Transverse colon (tissue), 4 donors: ENCODE measurements around the gene NID1. TPM values are rescaled to one million over a fixed set of nuclear protein-coding genes. Genes with fewer than 3 reads are reported as not detected.

Experiments
- DNase-seq: peaks from one replicate; pipeline ENCODE4 v3.0.0-alpha.2; 2019
- H3K27ac ChIP-seq, 4 donors: fragments of 200-600 bp; sonication (generic); 2 replicates each; pipeline ENCODE4 v1.5.1; 2016 to 2018; ENCODE audit warnings: inconsistent platforms in 4 of 4
- H3K27me3 ChIP-seq: fragments of 200-600 bp; sonication (generic); 2 replicates; pipeline ENCODE4 v1.5.1; 2017; ENCODE audit warnings: inconsistent platforms
- H3K36me3 ChIP-seq, 4 donors: fragments of 200-600 bp; sonication (generic); 2 replicates each; pipeline ENCODE4 v1.5.1; 2017 to 2019; ENCODE audit warnings: inconsistent platforms in 4 of 4
- H3K4me1 ChIP-seq, 4 donors: fragments of 200-600 bp; sonication (generic); 2 replicates each; pipeline ENCODE4 v1.5.1; 2017 to 2020; ENCODE audit warnings: inconsistent platforms in 4 of 4
- H3K4me3 ChIP-seq, 4 donors: fragments of 200-600 bp; sonication (generic); 1 replicate in 1 of 4; 2 replicates in 3 of 4; pipeline versions ENCODE4 v1.5.1 to v1.6.1; 2017 to 2019; ENCODE audit warnings: inconsistent platforms in 4 of 4
- H3K9me3 ChIP-seq, 2 donors: fragments of 200-600 bp; sonication (generic); 2 replicates each; pipeline ENCODE4 v1.5.1; 2017 to 2019; ENCODE audit warnings: inconsistent platforms in 2 of 2
- CTCF ChIP-seq, 5 experiments: fragments of 200-600 bp in 3 of 5; fragments of 450-650 bp in 2 of 5; sonication (generic) in 3 of 5; IDR thresholded peaks; 1 replicate in 2 of 5; 2 replicates in 3 of 5; pipeline ENCODE4 v1.5.1; 2016 to 2017; ENCODE audit warnings: antibody characterized with exemption in 5 of 5, inconsistent platforms in 3 of 5, mild to moderate bottlenecking in 2 of 5, moderate library complexity in 1 of 5
- EP300 ChIP-seq: sonication (generic); formaldehyde crosslinking; IDR thresholded peaks from one replicate; pipeline ENCODE4 v1.6.1; 2017; ENCODE audit warnings: antibody characterized with exemption, low read depth
- POLR2A ChIP-seq: fragments of 450-650 bp; IDR thresholded peaks from one replicate; pipeline ENCODE4 v1.6.1; 2016; ENCODE audit warnings: antibody characterized with exemption, mild to moderate bottlenecking, moderate library complexity
- POLR2AphosphoS5 ChIP-seq, 3 donors: sonication (generic); formaldehyde crosslinking; IDR thresholded peaks; one replicate each; pipeline ENCODE4 v1.6.1; 2016; ENCODE audit warnings: antibody characterized with exemption in 3 of 3
- WGBS, 2 donors: methylation state at CpG; one replicate each; pipeline ENCODE4 v1.1.5; 2018; ENCODE audit warnings: low coverage in 1 of 2; 5-methylcytosine and 5-hydroxymethylcytosine counted together
- in situ Hi-C, 4 donors: fragments of 200-750 bp; cut with MboI; loops; one replicate each; pipeline versions ENCODE4 v1.15.0 to v1.15.1; 2017; ENCODE audit warnings: low sequenced_read_pairs in 3 of 4, low pct_ligation_motif_present in 1 of 4, low pct_unique_long_range_greater_than_20kb in 1 of 4
- intact Hi-C: fragments of 100-400 bp; cut with DNase I; formaldehyde crosslinking; loops from one replicate; pipeline ENCODE4 v1.15.1; 2023; ENCODE audit warnings: low total_unique reads
- total RNA-seq, 4 donors: library from RNA; depleted of rRNA; stranded (reverse); fragments of >200 nt; gene quantifications; one replicate each; pipeline ENCODE4 v1.1.0, GENCODE V29; 2016

The NID1 gene
- total RNA-seq, 4 donors from 2014 or later: 42.7 to 133 (median 63.5) TPM

- 81 to 92% methylated on average over 4 to 5 of the region's 5 CpGs for WGBS, 2 donors
- Histone ChIP-seq H3K9me3 (no peaks in the 10 kb centered on the region), H3K27me3 (no peaks in the 10 kb centered on the region), H3K36me3 (no peaks in the 10 kb centered on the region), H3K27ac (no peak overlapping the region), H3K4me1 (peaks cover 0 to 37% (median 3%) of the 10 kb centered on the region in 4 donors), H3K4me3 (no peak overlapping the region)
- TF ChIP-seq EP300 (no peak), CTCF (IDR thresholded peaks at IDR 0.05) (no peak)
- intact Hi-C loops (no loop called here), in situ Hi-C loops (no loop called here)
- DNase-seq: no peak
Observed at GRCh38 chr1:235937123-235937522, 127.8 kb downstream of the NID1 start.

GRCh38 chr1:235935235-235936225 is 129.4 kb downstream of the NID1 start:
- no peak for DNase-seq
- no peaks in the 10 kb centered on the region for H3K36me3 ChIP-seq
- WGBS, 2 donors: 77 to 85% methylated on average over 13 to 23 of the region's 23 CpGs
- H3K4me3 ChIP-seq: no peak overlapping the region
- intact Hi-C loops (no loop called here), in situ Hi-C loops (no loop called here)
- H3K27me3 ChIP-seq: no peaks in the 10 kb centered on the region
- no peaks in the 10 kb centered on the region for H3K9me3 ChIP-seq
- H3K4me1 ChIP-seq: peaks cover 0 to 45% (median 7%) of the 10 kb centered on the region in 4 donors
- no peak overlapping the region for H3K27ac ChIP-seq
- TF ChIP-seq POLR2AphosphoS5 (IDR thresholded peaks at IDR 0.05): no peak

GRCh38 chr1:235933766-235934116 is 131.1 kb downstream of the NID1 start:
- TF ChIP-seq CTCF (IDR thresholded peaks at IDR 0.05) (no peak), POLR2A (no peak), EP300 (no peak)
- H3K4me3 ChIP-seq: no peak overlapping the region
- in situ Hi-C loops (no loop called here), intact Hi-C loops (no loop called here)
- H3K36me3 ChIP-seq: no peaks in the 10 kb centered on the region
- peaks cover 0 to 35% (median 7%) of the 10 kb centered on the region in 4 donors for H3K4me1 ChIP-seq
- H3K9me3 ChIP-seq: no peaks in the 10 kb centered on the region
- 78 to 79% methylated on average over 4 of the region's 4 CpGs for WGBS, 2 donors
- no peak for DNase-seq
- H3K27ac ChIP-seq: no peak overlapping the region
- no peaks in the 10 kb centered on the region for H3K27me3 ChIP-seq

GRCh38 chr1:235933017-235933765 is 131.7 kb downstream of the NID1 start:
- WGBS, 2 donors: 79 to 85% methylated on average over 8 of the region's 8 CpGs
- no peak for DNase-seq
- in situ Hi-C loops (no loop called here), intact Hi-C loops (no loop called here)
- Histone ChIP-seq H3K4me3 (no peak overlapping the region), H3K4me1 (peaks cover 0 to 35% (median 7%) of the 10 kb centered on the region in 4 donors), H3K27ac (peak overlapping the region in 2 of 4 donors; percentile 5 to 15), H3K9me3 (no peaks in the 10 kb centered on the region), H3K27me3 (no peaks in the 10 kb centered on the region), H3K36me3 (no peaks in the 10 kb centered on the region)
- no peak for TF ChIP-seq CTCF (IDR thresholded peaks at IDR 0.05)
